Fibroblast of skin of left quadriceps (primary cell): Measurements from ENCODE around the gene MAPK1IP1L.

Experiments used
- DNase-seq, 2 experiments: peaks; one replicate each; pipeline ENCODE4 v3.0.0-alpha.2; 2013; ENCODE audit warnings: low read depth in 2 of 2

Gene MAPK1IP1L

DNA sequence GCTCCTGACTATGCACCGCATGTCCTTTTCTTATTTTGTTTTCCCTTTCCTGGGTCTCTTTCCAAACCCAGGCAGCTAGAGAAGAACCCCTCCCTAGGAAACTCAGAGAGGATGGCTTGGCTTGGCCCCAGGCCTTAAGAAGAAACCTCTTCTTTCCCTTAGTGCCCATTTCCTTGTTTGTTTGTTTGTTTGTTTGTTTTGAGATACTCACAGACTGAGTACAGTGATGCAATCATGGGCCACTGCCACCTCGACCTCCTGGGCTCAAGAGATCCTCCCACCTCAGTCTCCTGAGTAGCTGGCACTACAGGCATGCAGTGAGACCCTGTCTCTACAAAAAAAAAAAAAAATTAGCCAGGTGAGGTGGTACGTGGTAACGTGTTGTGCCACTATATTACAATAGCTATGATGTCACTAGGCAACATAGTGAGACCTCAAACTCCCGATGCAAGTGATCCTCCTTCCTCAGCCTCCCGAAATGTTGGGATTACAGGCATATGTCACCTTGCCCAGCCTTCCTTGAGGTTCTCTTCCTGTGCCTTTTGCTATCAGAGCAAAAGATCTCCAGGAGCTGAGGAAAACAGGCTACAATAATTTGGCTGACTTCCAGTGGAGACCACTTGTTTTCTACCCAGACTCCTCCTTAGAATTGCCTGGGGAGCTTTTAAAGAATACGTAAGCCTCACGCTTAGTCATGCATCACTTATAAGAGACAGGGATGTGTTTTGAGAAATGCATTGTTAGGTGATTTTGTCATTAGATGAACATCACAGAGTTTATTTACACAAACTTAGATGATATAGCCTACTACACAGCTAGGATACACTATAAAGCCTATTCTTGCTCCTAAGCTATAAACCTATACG lies 43.1 kb downstream of the MAPK1IP1L start:
- no peak for DNase-seq

DNA sequence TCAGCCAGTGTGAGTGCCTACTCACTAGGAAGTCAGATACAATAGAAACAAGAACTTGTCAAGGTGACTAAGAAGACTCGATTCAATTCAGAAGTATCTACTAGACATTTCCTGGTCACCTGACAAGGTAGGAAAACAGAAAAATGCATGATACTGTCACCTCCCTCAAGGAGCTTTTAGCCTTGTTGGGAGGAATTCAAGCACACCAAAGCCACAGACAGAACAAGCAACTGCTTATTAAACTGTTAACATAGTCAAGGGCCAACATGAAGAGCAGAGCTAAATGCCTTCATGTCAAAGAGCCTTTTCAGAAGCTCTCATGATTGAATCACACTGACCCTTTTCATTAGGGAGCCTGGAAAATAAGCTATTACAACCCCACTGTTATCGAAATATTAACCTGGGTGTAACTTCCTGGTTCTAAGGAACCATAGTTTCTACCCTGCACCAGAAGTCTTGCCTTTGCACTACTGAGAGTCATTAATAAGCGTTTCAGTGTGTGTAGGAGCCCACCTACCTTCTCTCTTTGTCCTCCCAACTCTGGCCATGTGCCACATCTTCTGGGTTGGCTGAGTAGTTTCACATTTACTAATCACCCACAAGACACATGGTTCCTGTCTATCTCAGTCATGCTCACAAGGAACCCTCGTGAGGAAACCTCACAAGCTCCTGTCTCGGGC lies 46.6 kb downstream of the MAPK1IP1L start:
- no peak for DNase-seq

DNA sequence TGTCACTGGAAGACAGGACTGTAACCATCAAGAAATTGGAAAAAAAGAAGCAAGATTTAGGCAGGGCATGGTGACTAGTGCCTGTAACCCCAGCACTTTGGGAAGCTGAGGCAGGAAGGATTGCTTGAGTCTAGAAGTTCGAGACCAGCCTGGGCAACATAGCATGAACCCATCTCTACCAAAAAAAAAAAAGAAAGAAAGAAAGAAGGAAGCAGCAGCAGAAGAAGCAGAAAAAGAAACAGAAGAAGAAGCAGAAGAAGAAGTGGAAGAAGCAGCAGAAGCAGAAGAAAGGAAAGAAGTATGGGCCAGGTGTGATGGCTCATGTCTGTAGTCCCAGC lies 47.1 kb downstream of the MAPK1IP1L start:
- no peak for DNase-seq

DNA sequence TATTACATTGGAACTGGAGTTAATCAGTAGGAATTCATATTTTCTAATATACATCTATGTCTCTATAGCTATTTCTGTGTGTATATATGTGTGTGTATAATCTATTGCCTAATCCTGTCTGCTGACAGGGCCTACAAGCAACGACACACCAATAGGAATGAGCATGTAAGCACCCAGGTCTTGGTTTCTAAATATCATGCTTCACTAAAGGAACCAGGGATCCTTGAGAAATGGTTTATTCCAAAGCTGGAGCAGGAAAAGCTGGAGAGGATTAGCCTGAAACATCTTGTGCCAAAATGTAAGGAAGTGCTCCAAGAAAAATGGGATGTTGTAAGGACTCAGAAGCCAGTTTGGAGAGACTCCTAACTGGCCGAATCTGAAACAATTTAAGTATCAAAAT lies 48.3 kb downstream of the MAPK1IP1L start:
- DNase-seq = peak; percentile 75 to 81

DNA sequence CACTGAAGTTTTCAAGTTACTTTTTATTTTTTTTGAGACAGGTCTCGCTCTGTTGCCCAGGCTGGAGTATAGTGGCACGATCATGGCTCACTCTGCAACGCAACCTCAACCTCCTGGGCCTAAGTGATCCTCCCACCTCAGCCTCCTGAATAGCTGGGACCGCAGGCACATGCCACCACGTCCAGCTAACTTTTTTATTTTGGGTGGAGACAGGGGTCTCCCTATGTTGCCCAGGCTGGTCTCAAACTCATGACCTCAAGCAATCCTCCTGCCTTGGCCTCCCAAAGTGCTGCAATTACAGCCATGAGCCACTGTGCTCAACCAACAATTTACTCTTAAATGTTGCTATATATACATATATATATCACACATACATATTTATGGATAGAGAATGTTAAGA lies 50.3 kb downstream of the MAPK1IP1L start:
- no peak for DNase-seq

DNA sequence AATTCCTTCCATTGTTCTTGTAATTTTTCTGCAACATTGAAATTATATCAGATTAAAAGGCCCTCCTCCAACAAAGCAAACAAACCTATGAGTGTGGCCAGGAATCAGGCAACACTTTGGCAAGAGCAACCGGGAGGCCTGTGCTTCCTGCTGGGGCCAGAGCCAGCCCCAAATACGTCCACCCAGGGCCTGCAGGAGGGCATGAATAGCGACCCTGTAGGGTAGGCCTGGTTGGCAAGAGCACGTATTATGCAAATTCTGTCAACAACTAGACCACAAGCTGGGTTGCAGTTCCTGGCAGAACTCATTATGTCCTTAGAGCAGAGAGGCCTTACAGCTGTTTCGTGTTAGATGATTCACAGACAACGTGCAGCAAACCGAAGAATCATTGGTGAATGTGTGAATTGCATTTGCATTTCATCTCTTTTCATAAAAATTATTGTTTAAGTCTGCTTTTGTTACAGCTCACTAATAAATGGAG lies 50.7 kb downstream of the MAPK1IP1L start:
- DNase-seq = peak; percentile 99 to 100

DNA sequence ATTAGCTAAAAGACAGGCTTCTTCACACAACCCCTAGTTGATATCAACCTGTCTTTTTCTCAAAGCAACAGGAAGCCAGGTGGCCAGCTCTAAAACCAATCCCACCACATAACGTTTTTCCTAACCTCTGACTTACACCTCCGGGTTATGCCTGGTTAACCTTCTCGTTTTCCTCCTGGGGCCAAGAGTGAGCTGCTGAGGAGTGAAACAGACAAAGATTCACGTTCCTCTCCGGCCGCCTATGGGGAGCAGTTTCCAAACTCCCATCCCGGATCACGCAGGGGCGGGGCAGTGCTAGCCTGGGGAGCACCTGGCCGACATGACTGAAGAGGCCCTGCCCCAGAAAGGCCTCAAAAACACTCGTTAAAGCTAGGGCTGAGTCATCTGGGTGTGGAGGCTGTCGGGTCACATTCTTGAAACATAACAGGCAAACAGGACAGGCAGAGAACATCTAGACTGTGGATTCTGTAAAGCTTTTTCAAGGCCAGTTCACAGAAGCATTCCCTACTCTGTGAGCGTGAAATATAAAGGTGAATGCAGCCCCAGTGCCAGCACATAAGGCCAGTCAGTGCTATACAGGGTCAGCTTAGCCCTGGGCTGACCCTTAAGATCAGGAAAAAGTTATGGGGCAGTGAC lies 51.7 kb downstream of the MAPK1IP1L start:
- peak; percentile 89 to 90 for DNase-seq

DNA sequence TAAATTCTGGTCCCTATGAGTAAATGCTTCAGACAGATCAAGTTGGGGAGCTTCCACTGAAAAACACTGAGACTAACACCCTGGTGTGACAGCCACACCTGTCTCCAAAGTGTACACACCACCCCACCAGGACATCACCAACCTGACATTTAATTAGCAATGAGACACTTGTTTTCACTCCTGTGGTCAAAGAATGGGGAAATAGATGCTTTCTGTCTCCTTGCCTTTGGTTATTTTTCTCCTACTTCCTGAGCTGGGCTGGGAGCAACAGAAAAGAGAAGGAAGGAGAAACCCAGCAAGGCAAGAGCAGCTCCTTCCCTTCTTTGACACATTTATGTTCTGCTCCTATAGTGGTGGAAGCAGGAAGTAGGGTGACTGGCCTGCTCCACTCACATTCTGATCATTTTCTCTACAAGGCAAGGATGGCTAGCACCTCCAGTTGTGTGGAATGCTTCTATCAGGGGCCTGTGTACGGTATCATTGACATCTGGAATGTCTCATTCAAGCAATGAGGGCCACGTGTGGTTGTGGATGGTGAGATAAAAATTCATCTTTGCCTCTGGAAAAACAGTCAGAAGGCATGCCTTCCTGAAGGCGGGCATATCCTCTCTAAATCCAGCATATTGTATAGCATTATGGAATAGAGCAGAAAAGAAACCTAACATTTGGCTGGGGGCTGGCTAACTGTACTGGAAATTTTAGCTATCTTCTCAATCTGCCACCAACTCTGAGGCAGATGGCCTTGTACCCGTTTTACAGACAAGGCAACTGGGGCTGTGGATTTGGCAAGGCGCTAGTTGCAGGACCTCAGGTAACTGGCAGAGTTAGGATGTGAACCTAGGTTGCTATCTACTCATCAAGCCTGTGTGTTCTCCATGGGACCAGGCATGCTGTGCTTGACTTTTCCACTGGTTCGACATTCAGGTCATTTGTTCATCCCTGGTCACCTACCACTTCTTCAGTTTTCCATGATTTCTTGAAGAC lies 52.8 kb downstream of the MAPK1IP1L start:
- no peak for DNase-seq

DNA sequence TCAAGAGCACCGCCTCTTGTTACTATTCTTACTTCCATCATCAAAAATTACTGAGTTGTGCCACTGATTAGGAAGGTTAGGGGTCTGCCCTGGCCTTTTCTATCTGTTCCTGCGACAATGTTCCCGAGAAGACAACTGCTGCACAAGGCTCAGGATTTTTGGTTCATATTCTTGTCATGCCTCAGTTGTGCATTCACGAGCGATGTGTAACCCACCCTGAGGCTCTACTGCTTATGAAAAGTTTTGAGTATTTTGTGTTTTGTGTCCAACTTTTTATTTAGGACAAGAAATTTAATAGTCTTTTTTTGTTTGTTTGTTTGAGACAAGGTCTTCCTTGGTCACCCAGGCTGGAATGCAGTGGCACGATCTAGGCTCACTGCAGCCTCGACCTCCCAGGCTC lies 54.5 kb downstream of the MAPK1IP1L start:
- no peak for DNase-seq

DNA sequence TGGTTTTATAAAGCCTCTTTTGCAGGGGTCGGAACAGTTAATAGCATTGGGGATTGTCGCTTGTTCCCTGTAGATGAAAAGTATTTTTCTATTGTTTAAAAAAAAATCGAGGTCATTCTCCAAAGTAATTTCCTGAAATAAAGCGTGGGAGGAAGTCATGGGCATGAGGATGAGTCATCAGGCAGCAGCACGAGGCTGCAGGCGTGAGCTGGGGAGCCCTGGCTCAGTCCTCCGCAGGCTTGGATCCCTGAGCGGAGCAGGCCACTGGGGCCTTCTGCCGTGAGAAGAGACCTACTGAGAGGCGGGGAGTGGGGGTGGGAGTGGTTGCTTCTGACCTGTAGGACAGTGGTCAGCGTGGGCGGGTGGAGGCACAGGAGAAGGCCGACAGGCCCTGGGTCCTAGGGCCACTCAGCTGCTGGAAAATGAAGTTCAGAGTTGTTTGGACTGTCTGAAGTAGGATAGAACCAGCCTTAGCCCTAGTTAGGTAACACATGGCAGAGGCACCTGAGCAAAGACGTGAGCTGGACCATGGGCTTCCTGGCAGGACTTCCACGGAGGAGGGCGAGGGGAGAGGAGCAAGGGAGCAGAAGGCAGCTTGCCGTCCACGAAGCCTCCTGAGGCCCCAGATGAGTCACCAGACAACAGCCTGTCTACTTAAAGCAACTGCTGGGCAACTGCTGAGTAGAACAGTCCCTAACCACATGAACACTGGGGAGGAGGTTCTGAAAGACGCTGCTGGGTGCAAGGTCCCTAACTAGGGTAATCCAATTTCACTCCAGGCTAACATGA lies 56.5 kb downstream of the MAPK1IP1L start:
- peak; percentile 70 to 74 for DNase-seq

DNA sequence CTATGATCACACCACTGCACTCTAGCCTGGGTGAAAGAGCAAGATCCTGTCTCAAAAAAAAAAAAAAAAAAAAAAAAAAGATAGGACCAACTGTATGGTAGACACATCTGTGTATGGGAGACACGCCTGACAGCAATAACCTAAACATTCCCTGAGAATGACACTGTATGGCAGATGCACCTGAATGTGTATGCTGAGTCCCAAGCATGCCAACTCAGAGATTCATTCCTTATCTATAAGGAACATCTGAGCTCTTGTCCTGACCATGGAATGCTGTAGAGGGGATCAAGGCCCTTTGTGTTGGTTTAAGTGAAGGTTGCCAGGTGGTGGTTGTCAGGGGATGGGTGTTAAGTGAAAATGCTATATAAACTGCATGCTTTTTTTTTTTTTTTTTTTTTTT lies 58.4 kb downstream of the MAPK1IP1L start:
- no peak for DNase-seq

DNA sequence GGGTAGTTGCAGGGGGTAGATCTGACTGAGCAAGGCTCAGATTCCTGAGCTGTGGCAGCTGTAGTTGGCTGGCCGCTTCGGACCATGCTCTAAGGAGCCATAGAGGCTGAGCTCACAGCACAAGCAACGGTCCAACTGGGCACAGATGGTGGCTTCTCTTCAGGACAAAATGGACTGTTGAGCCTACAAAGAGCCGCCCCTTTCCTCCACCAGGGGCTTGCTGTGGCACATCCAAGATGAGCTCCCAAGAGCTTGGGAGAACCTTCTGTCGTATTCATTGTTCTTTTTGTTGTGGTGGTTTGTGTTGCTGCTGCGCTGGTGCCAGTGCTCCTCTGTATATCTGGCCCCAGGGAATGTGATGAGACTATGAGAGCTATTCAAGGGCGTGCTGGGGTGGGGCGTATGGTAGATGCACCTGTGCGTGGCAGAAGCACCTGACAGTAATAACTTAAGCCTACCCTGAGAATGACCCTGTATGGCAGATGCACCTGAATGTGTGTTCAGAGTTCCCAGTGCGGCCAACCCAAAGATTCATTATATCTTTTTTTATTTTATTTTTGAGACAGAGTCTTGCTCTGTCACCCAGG lies 59.8 kb downstream of the MAPK1IP1L start:
- DNase-seq = no peak

DNA sequence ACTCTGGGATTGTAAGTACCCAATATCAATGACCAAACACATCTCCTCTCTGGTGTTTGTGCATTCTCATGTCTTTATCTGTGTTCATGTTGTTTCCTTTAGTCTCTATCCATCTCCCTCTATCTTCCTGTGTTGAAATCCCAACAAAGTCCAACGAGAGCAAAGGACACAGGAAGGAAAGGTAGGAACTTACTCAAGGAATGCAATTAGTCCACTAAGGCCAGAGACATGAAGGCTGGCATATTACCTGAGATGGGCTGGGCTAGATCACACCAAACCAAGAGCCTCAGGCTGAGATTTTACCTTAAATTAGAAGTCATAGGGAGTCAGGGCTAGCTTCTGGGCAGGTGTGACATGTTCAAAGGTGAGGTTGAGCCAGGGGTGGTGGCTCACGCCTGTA lies 63.3 kb downstream of the MAPK1IP1L start:
- no peak for DNase-seq

DNA sequence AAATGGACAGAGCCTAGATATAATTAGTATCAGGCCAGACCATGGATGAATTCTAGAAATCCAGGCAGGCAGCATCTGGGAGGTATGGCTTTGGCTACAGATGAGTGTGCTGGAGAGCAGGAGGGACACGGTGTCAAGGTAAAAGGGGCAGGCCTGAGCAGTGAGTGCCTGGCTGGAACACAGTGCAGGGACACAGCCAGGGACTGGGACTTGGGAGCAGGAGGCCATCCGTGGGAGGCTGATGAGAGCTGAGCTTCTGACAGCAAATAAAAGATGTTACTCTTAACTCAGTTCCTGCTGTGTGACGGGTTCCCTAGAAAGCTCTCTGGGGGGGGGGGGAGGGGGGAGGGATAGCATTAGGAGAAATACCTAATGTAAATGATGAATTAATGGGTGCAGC lies 64.0 kb downstream of the MAPK1IP1L start:
- no peak for DNase-seq

DNA sequence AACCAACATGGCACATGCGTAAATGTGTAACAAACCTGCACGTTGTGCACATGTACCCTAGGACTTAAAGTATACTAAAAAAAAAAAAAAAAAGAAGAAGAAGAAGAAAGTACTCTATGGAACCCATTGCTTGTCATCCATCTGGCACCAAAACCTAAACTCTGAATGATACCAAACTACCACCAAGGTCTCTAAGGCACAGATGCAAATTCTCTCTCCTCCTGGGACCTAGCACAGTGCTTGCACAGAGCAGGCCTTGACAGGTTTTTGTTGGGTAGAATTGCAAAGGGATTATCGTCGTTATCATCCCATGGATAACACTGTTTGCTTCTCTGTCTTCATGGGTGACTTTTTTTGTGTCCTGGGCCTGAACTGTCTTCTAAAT lies 64.4 kb downstream of the MAPK1IP1L start:
- DNase-seq = no peak

DNA sequence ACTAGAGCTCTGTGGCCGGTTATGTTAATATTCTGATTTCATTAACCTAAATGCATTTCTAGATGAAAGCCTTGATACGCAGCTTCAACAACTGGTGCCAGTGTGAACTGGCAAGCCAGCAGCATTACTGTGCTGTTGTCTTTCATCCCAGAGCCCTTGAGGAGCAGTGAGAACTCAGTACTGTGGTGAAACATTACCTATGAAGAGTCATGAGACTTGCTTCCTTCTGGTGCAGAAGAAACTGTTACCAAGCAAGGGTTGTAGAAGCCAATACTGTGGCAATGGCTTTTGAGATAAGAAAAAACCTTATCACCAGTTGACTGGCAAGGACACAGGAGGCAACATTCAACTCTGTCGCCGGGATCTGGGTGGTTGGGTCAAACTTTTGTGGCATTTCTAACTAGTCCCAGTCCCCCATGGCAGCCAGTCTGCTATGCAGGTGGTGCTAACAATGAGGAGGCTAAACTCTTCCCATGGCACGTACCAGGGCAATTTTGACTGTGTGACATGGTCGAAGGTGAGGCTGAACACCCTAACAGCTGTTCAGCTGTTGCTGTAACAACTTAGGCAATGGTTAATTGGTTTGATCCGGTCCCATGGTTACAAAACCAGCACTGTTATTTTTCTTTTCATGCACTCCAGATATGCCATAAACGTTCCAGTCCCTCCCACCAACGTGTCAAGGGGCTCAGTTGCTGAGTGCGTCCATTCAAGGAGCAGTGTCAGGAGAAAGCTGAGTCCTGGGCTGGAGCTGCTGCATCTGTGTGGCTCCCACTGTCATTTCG lies 65.0 kb downstream of the MAPK1IP1L start:
- no peak for DNase-seq

DNA sequence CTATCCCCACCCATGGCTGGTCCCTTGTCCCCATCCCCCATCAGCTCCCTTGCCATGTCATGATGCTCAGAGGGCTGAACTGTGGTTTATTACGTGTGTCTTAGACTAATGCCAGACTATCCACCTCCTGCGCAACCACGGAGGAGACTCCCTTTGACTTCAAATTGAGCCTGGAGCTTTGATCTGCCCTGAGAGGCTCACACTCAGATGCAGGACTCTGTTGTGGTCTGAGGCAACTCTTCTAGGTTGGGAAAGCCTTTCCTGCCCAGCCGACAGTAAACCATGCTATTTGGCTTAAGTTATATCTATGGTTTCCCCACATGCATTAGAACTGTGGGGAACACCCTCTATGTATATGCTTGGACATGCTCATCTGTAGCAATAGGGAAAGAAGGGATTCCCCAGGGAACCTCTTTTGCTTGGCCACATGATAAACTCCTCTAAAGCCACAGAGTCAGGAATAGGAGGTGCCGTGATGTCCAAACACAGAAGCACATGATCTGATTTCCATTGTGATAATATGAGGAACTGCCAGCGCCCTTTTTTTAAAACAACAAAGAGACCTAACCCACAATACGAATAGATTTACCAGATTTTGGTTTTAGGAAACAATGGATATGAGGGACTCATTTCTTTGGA lies 66.5 kb downstream of the MAPK1IP1L start:
- no peak for DNase-seq

DNA sequence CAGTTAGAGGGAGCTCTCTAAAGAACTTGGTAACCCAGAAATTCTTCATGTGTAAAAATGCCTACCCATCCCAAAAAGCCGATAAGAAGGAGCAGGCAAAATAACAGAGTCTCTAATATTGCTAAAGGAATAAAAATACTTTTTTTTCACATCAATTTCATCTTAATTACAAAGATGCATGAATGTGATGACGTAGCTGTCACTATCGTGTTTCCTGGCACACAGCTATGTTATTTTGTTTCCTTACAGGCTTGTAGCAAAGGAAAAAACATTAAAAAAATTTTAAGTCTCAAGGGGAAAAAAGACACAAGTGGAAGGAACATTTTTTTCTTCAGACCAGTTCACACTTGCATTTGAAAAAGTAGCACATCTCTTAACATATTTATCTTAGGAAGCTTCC lies 67.3 kb downstream of the MAPK1IP1L start:
- no peak for DNase-seq
